Measurements from ENCODE around the gene SCRG1.

SCRG1 gene

GRCh38 chr4:173360587-173361221 is 38.2 kb downstream of the SCRG1 start:
- no peak for DNase-seq (ENCODE audit: low read depth)
- H3K4me3 ChIP-seq (ENCODE audit: low read depth, low read length), result no peak overlapping the region
- peak; percentile 33 for TF ChIP-seq CTCF (IDR thresholded peaks at IDR 0.05; ENCODE audit: control insufficient read depth, extremely low read depth, insufficient read depth)

- no peak for DNase-seq (ENCODE audit: low read depth)
- TF ChIP-seq CTCF (IDR thresholded peaks at IDR 0.05; ENCODE audit: control insufficient read depth, extremely low read depth, insufficient read depth), result no peak
- H3K4me3 ChIP-seq (ENCODE audit: low read depth, low read length), result no peak overlapping the region
Measured at GRCh38 chr4:173357939-173358338, 41.0 kb downstream of the SCRG1 start.

DNA sequence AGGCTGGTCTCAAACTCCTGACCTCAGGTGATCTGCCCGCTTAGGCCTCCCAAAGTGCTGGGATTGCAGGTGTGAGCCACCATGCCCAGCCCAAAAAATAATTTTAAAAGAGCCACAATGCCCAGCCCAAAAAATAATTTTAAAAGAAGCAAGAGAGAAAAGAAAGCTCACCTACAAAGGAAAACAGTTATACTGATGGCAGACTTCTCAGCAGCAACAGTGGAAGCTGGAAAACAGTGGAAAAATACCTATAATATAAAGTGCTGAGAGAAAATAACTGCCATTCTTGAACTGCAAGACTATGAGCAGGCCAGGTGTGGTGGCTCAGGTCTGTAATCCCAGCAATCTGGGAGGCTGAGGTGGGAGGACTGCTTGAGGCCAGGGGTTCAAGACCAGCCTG is 51.4 kb downstream of the SCRG1 start:
- no peak overlapping the region for H3K4me3 ChIP-seq (ENCODE audit: low read depth, low read length)
- no peak for DNase-seq (ENCODE audit: low read depth)
- no peak for TF ChIP-seq CTCF (IDR thresholded peaks at IDR 0.05; ENCODE audit: control insufficient read depth, extremely low read depth, insufficient read depth)

- TF ChIP-seq CTCF (IDR thresholded peaks at IDR 0.05; ENCODE audit: control insufficient read depth, extremely low read depth, insufficient read depth), result no peak
- DNase-seq (ENCODE audit: low read depth), result no peak
- H3K4me3 ChIP-seq (ENCODE audit: low read depth, low read length), result no peak overlapping the region
Measured at GRCh38 chr4:173346074-173346473, 52.8 kb downstream of the SCRG1 start.

DNA sequence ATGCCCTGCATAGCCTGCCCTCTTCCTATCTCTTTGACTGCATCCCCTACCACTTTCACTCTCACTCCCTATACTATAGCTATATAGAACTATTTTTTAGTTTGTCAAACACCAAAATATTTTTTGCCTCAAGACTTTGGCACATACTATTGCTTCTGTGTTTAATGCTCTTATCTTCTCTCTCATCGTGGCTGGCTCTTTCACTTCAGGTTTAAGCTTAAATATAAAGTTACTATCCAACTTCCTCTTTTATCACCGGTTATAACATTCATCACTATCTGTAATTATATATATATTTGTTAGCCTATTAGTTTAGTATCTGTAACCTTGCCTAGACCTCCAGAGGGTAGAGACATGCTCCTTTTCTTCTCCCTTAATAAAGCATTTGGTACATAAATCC is 53.3 kb downstream of the SCRG1 start:
- H3K4me3 ChIP-seq (ENCODE audit: low read depth, low read length), result no peak overlapping the region
- no peak for TF ChIP-seq CTCF (IDR thresholded peaks at IDR 0.05; ENCODE audit: control insufficient read depth, extremely low read depth, insufficient read depth)
- no peak for DNase-seq (ENCODE audit: low read depth)

GRCh38 chr4:173343832-173344397 is 55.0 kb downstream of the SCRG1 start:
- TF ChIP-seq CTCF (IDR thresholded peaks at IDR 0.05; ENCODE audit: control insufficient read depth, extremely low read depth, insufficient read depth), result no peak

GRCh38 chr4:173337463-173337862 is 61.5 kb downstream of the SCRG1 start:
- no peak for DNase-seq (ENCODE audit: low read depth)
- no peak overlapping the region for H3K4me3 ChIP-seq (ENCODE audit: low read depth, low read length)
- TF ChIP-seq CTCF (IDR thresholded peaks at IDR 0.05; ENCODE audit: control insufficient read depth, extremely low read depth, insufficient read depth), result no peak

More at GRCh38 chr4:173343832-173344397, 55.0 kb downstream of the SCRG1 start:
- no peak overlapping the region for H3K4me3 ChIP-seq (ENCODE audit: low read depth, low read length)
- DNase-seq (ENCODE audit: low read depth), result no peak

Measured in LNCaP clone FGC (cell line).